Measurements from ENCODE around the gene PTPRCAP. TPM values are rescaled to one million over a fixed set of nuclear protein-coding genes. Genes with fewer than 3 reads are reported as not detected.
A peak's percentile ranks its signal among the peaks of the same experiment; 100 is the strongest.

PTPRCAP gene
- total RNA-seq, 4 donors from 2014 or later, result 5.6 to 7.2 (median 6.4) TPM

- intact Hi-C loops (cut with DNase I), result no loop called here
- Histone ChIP-seq H3K27ac (peak overlapping the region in 2 of 3 donors; percentile 85 to 89), H3K36me3 (peaks cover 24 to 25% of the 10 kb centered on the region in 2 donors), H3K4me1 (peaks cover 37 to 48% of the 10 kb centered on the region in 2 donors), H3K27me3 (no peaks in the 10 kb centered on the region), H3K4me3 (replicated peaks in 1 of 3) (peak overlapping the region; percentile 33 to 95 (median 63)), H3K9me3 (no peaks in the 10 kb centered on the region)
- no peak for DNase-seq
- WGBS, 2 donors, result 50 to 51% methylated on average over 3 to 23 of the region's 23 CpGs
- no peak for TF ChIP-seq CTCF (IDR thresholded peaks at IDR 0.05)
- no peak for TF ChIP-seq POLR2A (IDR thresholded peaks at IDR 0.05)
These were observed 37.1 kb downstream of the PTPRCAP start for GRCh38 chr11:67400251-67400941.

GRCh38 chr11:67398661-67399563, 38.6 kb downstream of the PTPRCAP start:
- no peak overlapping the region for H3K27ac ChIP-seq
- no peaks in the 10 kb centered on the region for H3K27me3 ChIP-seq

GRCh38 chr11:67397986-67398660, 39.4 kb downstream of the PTPRCAP start:
- Histone ChIP-seq H3K4me3 (replicated peaks in 1 of 3) (no peak overlapping the region), H3K27me3 (no peaks in the 10 kb centered on the region), H3K4me1 (peaks cover 25 to 27% of the 10 kb centered on the region in 2 donors), H3K9me3 (no peaks in the 10 kb centered on the region), H3K27ac (no peak overlapping the region), H3K36me3 (peaks cover 24 to 25% of the 10 kb centered on the region in 2 donors)
- intact Hi-C loops (cut with DNase I), result loop anchor here (10.0 kb wide), 1 partner anchor 67 kb away; the partner anchor contains the start of gene TMEM134
- TF ChIP-seq POLR2A (IDR thresholded peaks at IDR 0.05) (no peak), CTCF (IDR thresholded peaks at IDR 0.05) (no peak)
- WGBS, 2 donors, result 89 to 90% methylated on average over 21 to 24 of the region's 24 CpGs
- no peak for DNase-seq

More at GRCh38 chr11:67398661-67399563, 38.6 kb downstream of the PTPRCAP start:
- no peak overlapping the region for H3K4me3 ChIP-seq (replicated peaks in 1 of 3)
- peaks cover 24 to 25% of the 10 kb centered on the region in 2 donors for H3K36me3 ChIP-seq
- no peak for TF ChIP-seq CTCF (IDR thresholded peaks at IDR 0.05)
- TF ChIP-seq POLR2A (IDR thresholded peaks at IDR 0.05), result no peak
- 87 to 94% methylated on average over 24 to 25 of the region's 31 CpGs for WGBS, 2 donors
- no peak for DNase-seq
- intact Hi-C loops (cut with DNase I), result loop anchor here (10.0 kb wide), 1 partner anchor 66 kb away; the partner anchor contains the start of gene TMEM134
- H3K9me3 ChIP-seq, result no peaks in the 10 kb centered on the region
- peaks cover 31 to 35% of the 10 kb centered on the region in 2 donors for H3K4me1 ChIP-seq

- H3K36me3 ChIP-seq, result peaks cover 24 to 25% of the 10 kb centered on the region in 2 donors
- intact Hi-C loops (cut with DNase I), result loop anchor here (10.0 kb wide), 1 partner anchor 67 kb away; the partner anchor contains the start of gene TMEM134
- no peak for TF ChIP-seq POLR2A (IDR thresholded peaks at IDR 0.05)
- TF ChIP-seq CTCF (IDR thresholded peaks at IDR 0.05), result no peak
- H3K27ac ChIP-seq, result no peak overlapping the region
- no peaks in the 10 kb centered on the region for H3K27me3 ChIP-seq
- no peaks in the 10 kb centered on the region for H3K9me3 ChIP-seq
- no peak for DNase-seq
- peaks cover 21 to 27% of the 10 kb centered on the region in 2 donors for H3K4me1 ChIP-seq
- H3K4me3 ChIP-seq (replicated peaks in 1 of 3), result no peak overlapping the region
- WGBS, 2 donors, result 92 to 94% methylated on average over 6 of the region's 6 CpGs
These were observed 39.9 kb downstream of the PTPRCAP start for GRCh38 chr11:67397536-67397935.
